ENCODE data around the gene NUDT6.
"Not testable (repeated sequence)": the region's sequence is repeated elsewhere in the genome, so short reads cannot be mapped to it uniquely, and the experiment has no call there.

Gene NUDT6

GRCh38 chr4:122952028-122952427, 29.6 kb upstream of the NUDT6 start:
- TF ChIP-seq, protein P1, sequence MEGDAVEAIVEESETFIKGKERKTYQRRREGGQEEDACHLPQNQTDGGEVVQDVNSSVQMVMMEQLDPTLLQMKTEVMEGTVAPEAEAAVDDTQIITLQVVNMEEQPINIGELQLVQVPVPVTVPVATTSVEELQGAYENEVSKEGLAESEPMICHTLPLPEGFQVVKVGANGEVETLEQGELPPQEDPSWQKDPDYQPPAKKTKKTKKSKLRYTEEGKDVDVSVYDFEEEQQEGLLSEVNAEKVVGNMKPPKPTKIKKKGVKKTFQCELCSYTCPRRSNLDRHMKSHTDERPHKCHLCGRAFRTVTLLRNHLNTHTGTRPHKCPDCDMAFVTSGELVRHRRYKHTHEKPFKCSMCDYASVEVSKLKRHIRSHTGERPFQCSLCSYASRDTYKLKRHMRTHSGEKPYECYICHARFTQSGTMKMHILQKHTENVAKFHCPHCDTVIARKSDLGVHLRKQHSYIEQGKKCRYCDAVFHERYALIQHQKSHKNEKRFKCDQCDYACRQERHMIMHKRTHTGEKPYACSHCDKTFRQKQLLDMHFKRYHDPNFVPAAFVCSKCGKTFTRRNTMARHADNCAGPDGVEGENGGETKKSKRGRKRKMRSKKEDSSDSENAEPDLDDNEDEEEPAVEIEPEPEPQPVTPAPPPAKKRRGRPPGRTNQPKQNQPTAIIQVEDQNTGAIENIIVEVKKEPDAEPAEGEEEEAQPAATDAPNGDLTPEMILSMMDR (IDR thresholded peaks at IDR 0.05), result no peak
- Histone ChIP-seq H3K4me3 (ENCODE audit: low read depth in 1 of 2, low read length in 1 of 2) (no peak overlapping the region), H3K4me1 (ENCODE audit: control insufficient read depth in 1 of 2, insufficient read depth in 1 of 2, low read depth in 1 of 2, low read length in 1 of 2) (no peaks in the 10 kb centered on the region), H3K27ac (no peak overlapping the region), H3K27me3 (no peaks in the 10 kb centered on the region), H3K9me3 (no peaks in the 10 kb centered on the region), H3K36me3 (peaks cover 30% of the 10 kb centered on the region)

DNA sequence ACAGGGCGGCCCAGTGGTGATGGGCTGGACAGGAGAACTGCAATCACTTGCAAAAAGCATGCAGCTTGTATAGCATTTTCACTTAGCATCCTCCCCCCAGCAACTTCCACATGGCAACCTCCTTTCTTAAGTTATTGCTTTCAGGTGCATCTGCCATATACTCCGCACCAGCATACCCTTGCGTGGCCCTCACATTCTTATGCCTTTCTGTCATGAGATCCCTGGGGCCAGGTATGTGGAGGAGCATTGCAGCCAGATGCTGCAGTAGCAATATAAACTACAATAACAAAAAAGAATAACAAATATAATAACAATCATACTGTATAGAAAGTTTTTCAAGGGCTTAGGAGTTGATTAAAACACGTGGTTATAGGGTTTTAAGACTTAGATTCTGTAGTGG, 26.3 kb upstream of the NUDT6 start:
- H3K4me3 ChIP-seq (ENCODE audit: low read depth in 1 of 2, low read length in 1 of 2), result no peak overlapping the region
- H3K4me1 ChIP-seq (ENCODE audit: control insufficient read depth in 1 of 2, insufficient read depth in 1 of 2, low read depth in 1 of 2, low read length in 1 of 2), result no peaks in the 10 kb centered on the region
- no peak overlapping the region for H3K27ac ChIP-seq
- TF ChIP-seq, protein P1 (IDR thresholded peaks at IDR 0.05), result no peak
- H3K27me3 ChIP-seq, result no peaks in the 10 kb centered on the region
- no peaks in the 10 kb centered on the region for H3K9me3 ChIP-seq
- H3K36me3 ChIP-seq, result peaks cover 30% of the 10 kb centered on the region

DNA sequence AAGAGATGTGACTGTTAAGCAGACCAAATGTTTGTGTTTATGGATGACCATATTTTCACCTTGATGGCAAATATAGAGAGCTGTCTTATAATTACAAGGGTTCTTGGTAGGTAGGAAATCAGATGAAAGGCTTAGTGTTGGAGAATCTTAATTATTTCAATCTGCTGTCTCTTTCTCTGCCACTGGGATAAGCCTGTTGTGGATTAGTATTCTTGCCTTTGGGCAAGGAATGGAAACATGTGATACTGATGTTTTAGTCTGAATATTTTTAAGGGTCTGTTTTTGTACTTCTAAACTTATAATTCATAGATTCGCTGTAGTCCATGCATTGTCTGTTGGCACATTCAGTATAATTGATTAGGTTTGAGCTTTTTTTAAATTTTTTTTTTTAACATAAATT, 23.7 kb upstream of the NUDT6 start:
- Histone ChIP-seq H3K27ac (no peak overlapping the region), H3K36me3 (peaks cover 16% of the 10 kb centered on the region), H3K4me1 (ENCODE audit: control insufficient read depth in 1 of 2, insufficient read depth in 1 of 2, low read depth in 1 of 2, low read length in 1 of 2) (no peaks in the 10 kb centered on the region), H3K27me3 (no peaks in the 10 kb centered on the region), H3K4me3 (ENCODE audit: low read depth in 1 of 2, low read length in 1 of 2) (no peak overlapping the region), H3K9me3 (no peaks in the 10 kb centered on the region)
- TF ChIP-seq, protein P1 (IDR thresholded peaks at IDR 0.05), result no peak

- not testable (repeated sequence) for H3K4me3 ChIP-seq (ENCODE audit: low read depth in 1 of 2, low read length in 1 of 2); H3K27me3 ChIP-seq; H3K9me3 ChIP-seq; H3K27ac ChIP-seq; H3K4me1 ChIP-seq (ENCODE audit: control insufficient read depth in 1 of 2, insufficient read depth in 1 of 2, low read depth in 1 of 2, low read length in 1 of 2)
- peaks cover 14% of the 10 kb centered on the region for H3K36me3 ChIP-seq
These were observed 22.7 kb upstream of the NUDT6 start for GRCh38 chr4:122945136-122945535.

GRCh38 chr4:122932763-122933162, 10.4 kb upstream of the NUDT6 start:
- Histone ChIP-seq H3K9me3 (no peaks in the 10 kb centered on the region), H3K27ac (no peak overlapping the region), H3K36me3 (peaks cover 12% of the 10 kb centered on the region), H3K4me3 (ENCODE audit: low read depth in 1 of 2, low read length in 1 of 2) (no peak overlapping the region), H3K4me1 (ENCODE audit: control insufficient read depth in 1 of 2, insufficient read depth in 1 of 2, low read depth in 1 of 2, low read length in 1 of 2) (no peaks in the 10 kb centered on the region), H3K27me3 (no peaks in the 10 kb centered on the region)
- TF ChIP-seq, protein P1 (IDR thresholded peaks at IDR 0.05), result no peak

- H3K36me3 ChIP-seq, result peaks cover 12% of the 10 kb centered on the region
- no peaks in the 10 kb centered on the region for H3K27me3 ChIP-seq
- no peak overlapping the region for H3K27ac ChIP-seq
- H3K9me3 ChIP-seq, result no peaks in the 10 kb centered on the region
- TF ChIP-seq, protein P1 (IDR thresholded peaks at IDR 0.05), result no peak
- no peaks in the 10 kb centered on the region for H3K4me1 ChIP-seq (ENCODE audit: control insufficient read depth in 1 of 2, insufficient read depth in 1 of 2, low read depth in 1 of 2, low read length in 1 of 2)
- no peak overlapping the region for H3K4me3 ChIP-seq (ENCODE audit: low read depth in 1 of 2, low read length in 1 of 2)
These were observed 8.5 kb upstream of the NUDT6 start for GRCh38 chr4:122930862-122931261.

All from neutrophil (primary cell).